H1 (cell line): ENCODE measurements around the gene PDE8A.

Experiments used
- BACH1 ChIP-seq: IDR thresholded peaks from 2 replicates; pipeline ENCODE4 v1.6.1; 2012; ENCODE audit warnings: low read length, improper control_type of control experiment
- EZH2 ChIP-seq: fragments of 200-600 bp; sonication (generic); IDR thresholded peaks from 2 replicates; pipeline ENCODE4 v1.7.1; 2012; ENCODE audit warnings: low read depth, mild to moderate bottlenecking, moderate library complexity, low read length, inconsistent platforms; ENCODE audit not compliant: severe bottlenecking
- FOSL1 ChIP-seq: IDR thresholded peaks from 2 replicates; pipeline ENCODE4 v1.6.1; 2011; ENCODE audit warnings: mild to moderate bottlenecking, low read depth, low read length, moderate library complexity; ENCODE audit not compliant: insufficient read depth
- GTF2F1 ChIP-seq: IDR thresholded peaks from 2 replicates; pipeline ENCODE4 v1.6.1; 2012; ENCODE audit warnings: low read depth, low read length, improper control_type of control experiment, borderline replicate concordance
- MAFK ChIP-seq: IDR thresholded peaks from 2 replicates; pipeline ENCODE4 v1.6.1; 2012; ENCODE audit warnings: low read depth, mild to moderate bottlenecking, improper control_type of control experiment, low read length
- PHF8 ChIP-seq: fragments of 200-600 bp; sonication (generic); conservative IDR thresholded peaks from 2 replicates; pipeline ENCODE4 v1.7.1; 2012; ENCODE audit warnings: low read depth, mild to moderate bottlenecking, inconsistent platforms, low read length, moderate library complexity
- POLR2A ChIP-seq, 2 experiments: IDR thresholded peaks; 1 replicate in 1 of 2; 2 replicates in 1 of 2; pipeline ENCODE4 v1.6.1; 2011; ENCODE audit warnings: low read depth in 2 of 2, low read length in 2 of 2, mild to moderate bottlenecking in 2 of 2; ENCODE audit errors: control extremely low read depth in 1 of 2
- RNF2 ChIP-seq: fragments of 200-900, 300-1000 bp; sonication (generic); IDR thresholded peaks from 2 replicates; pipeline ENCODE4 v1.7.1; 2016; ENCODE audit warnings: borderline replicate concordance, low read depth, mild to moderate bottlenecking, antibody characterized with exemption, low read length; ENCODE audit not compliant: poor library complexity, severe bottlenecking; ENCODE audit errors: missing control alignments
- RXRA ChIP-seq: IDR thresholded peaks from 2 replicates; pipeline ENCODE4 v1.6.1; 2011; ENCODE audit warnings: low read depth, mild to moderate bottlenecking, low read length, moderate library complexity; ENCODE audit not compliant: insufficient read depth
- SP2 ChIP-seq: IDR thresholded peaks from 2 replicates; pipeline ENCODE4 v1.6.1; 2012; ENCODE audit warnings: mild to moderate bottlenecking, low read length, inconsistent platforms
- TAF1 ChIP-seq: IDR thresholded peaks from 2 replicates; pipeline ENCODE4 v1.6.1; 2011; ENCODE audit warnings: mild to moderate bottlenecking, low read depth, low read length
- TEAD4 ChIP-seq: IDR thresholded peaks from 2 replicates; pipeline ENCODE4 v1.6.1; 2012; ENCODE audit warnings: low read depth, low read length, inconsistent platforms, mixed read lengths
- TF ChIP-seq, protein P1 (sequence below), 3 experiments: IDR thresholded peaks; 1 replicate in 2 of 3; 2 replicates in 1 of 3; pipeline versions ENCODE4 v1.5.1 to v1.6.1; 2011; ENCODE audit warnings: low read length in 3 of 3, mild to moderate bottlenecking in 3 of 3, inconsistent platforms in 2 of 3, low read depth in 1 of 3, moderate library complexity in 1 of 3; ENCODE audit not compliant: insufficient read depth in 1 of 3; ENCODE audit errors: control extremely low read depth in 1 of 3

DNA sequence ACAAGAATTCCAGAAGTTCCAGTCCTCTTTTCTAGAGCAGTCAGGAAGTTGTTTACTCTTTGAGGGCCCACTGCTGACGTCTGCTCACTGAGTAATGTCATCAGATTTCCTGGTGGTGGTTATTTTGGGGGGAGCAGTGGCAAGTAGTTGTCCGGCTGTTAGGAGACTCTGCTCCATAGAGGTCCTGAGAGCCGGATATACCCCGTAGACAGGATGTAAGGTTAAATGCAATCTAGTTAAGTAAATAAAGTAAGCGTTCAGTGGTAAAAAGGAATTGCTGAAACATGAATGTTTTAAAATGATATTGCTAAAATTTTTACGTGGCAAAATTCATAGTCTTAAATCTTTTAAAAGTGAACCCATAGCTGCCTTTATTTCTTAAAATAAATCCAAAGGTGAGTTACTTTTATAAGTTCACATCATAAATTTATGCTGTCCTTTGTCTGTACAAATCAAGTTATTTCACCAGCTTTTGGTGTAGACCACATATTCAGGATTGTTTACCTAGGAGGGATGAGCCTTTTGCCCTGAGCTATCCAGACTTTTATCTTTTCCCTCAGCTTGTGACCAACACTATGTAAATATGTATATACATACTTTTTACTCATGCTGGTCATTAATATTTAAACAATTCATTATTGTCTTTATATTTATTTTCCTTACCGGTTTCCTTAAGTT is 65.8 kb downstream of the PDE8A start:
- TF ChIP-seq FOSL1 (no peak), MAFK (no peak), GTF2F1 (no peak), SP2 (no peak), RXRA (no peak), POLR2A (IDR thresholded peaks at IDR 0.05; ENCODE audit: control extremely low read depth in 1 of 2, low read depth in 2 of 2, low read length in 2 of 2) (no peak), RNF2 (no peak), TEAD4 (no peak), TAF1 (no peak), EZH2 (no peak), PHF8 (no peak), BACH1 (no peak)
- TF ChIP-seq, protein P1, sequence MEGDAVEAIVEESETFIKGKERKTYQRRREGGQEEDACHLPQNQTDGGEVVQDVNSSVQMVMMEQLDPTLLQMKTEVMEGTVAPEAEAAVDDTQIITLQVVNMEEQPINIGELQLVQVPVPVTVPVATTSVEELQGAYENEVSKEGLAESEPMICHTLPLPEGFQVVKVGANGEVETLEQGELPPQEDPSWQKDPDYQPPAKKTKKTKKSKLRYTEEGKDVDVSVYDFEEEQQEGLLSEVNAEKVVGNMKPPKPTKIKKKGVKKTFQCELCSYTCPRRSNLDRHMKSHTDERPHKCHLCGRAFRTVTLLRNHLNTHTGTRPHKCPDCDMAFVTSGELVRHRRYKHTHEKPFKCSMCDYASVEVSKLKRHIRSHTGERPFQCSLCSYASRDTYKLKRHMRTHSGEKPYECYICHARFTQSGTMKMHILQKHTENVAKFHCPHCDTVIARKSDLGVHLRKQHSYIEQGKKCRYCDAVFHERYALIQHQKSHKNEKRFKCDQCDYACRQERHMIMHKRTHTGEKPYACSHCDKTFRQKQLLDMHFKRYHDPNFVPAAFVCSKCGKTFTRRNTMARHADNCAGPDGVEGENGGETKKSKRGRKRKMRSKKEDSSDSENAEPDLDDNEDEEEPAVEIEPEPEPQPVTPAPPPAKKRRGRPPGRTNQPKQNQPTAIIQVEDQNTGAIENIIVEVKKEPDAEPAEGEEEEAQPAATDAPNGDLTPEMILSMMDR (IDR thresholded peaks at IDR 0.05; ENCODE audit: control extremely low read depth in 1 of 3, insufficient read depth in 1 of 3, low read depth in 1 of 3, low read length in 3 of 3), result no peak
